Measurements from ENCODE around the gene NTRK2.

The NTRK2 gene

GRCh38 chr9:84780385-84780784, 110.9 kb downstream of the NTRK2 start:
- DNase-seq (ENCODE audit: low read depth in 2 of 2) = no peak

- no peak for DNase-seq (ENCODE audit: low read depth in 2 of 2)
Measured at GRCh38 chr9:84781458-84781857, 111.9 kb downstream of the NTRK2 start.

- DNase-seq (ENCODE audit: low read depth in 2 of 2) = no peak
Measured at GRCh38 chr9:84781931-84782866, 112.7 kb downstream of the NTRK2 start.

GRCh38 chr9:84785792-84786547, 116.4 kb downstream of the NTRK2 start:
- no peak for DNase-seq (ENCODE audit: low read depth in 2 of 2)

- DNase-seq (ENCODE audit: low read depth in 2 of 2) = no peak
Measured at GRCh38 chr9:84788803-84789462, 119.4 kb downstream of the NTRK2 start.

- no peak for DNase-seq (ENCODE audit: low read depth in 2 of 2)
Measured at GRCh38 chr9:84789463-84789830, 119.9 kb downstream of the NTRK2 start.

GRCh38 chr9:84791643-84792042, 122.1 kb downstream of the NTRK2 start:
- no peak for DNase-seq (ENCODE audit: low read depth in 2 of 2)

GRCh38 chr9:84793251-84793650, 123.7 kb downstream of the NTRK2 start:
- DNase-seq (ENCODE audit: low read depth in 2 of 2) = no peak

- no peak for DNase-seq (ENCODE audit: low read depth in 2 of 2)
Measured at GRCh38 chr9:84794981-84795637, 125.6 kb downstream of the NTRK2 start.

GRCh38 chr9:84796404-84796803, 126.9 kb downstream of the NTRK2 start:
- no peak for DNase-seq (ENCODE audit: low read depth in 2 of 2)

GRCh38 chr9:84799251-84799650, 129.7 kb downstream of the NTRK2 start:
- no peak for DNase-seq (ENCODE audit: low read depth in 2 of 2)

GRCh38 chr9:84804951-84805694, 135.6 kb downstream of the NTRK2 start:
- no peak for DNase-seq (ENCODE audit: low read depth in 2 of 2)

GRCh38 chr9:84807431-84807830, 137.9 kb downstream of the NTRK2 start:
- no peak for DNase-seq (ENCODE audit: low read depth in 2 of 2)

- DNase-seq (ENCODE audit: low read depth in 2 of 2) = no peak
Measured at GRCh38 chr9:84807870-84808390, 138.4 kb downstream of the NTRK2 start.

GRCh38 chr9:84808416-84808815, 138.9 kb downstream of the NTRK2 start:
- DNase-seq (ENCODE audit: low read depth in 2 of 2) = no peak

- no peak for DNase-seq (ENCODE audit: low read depth in 2 of 2)
Measured at GRCh38 chr9:84811072-84811750, 141.7 kb downstream of the NTRK2 start.

- no peak for DNase-seq (ENCODE audit: low read depth in 2 of 2)
Measured at GRCh38 chr9:84811751-84812074, 142.2 kb downstream of the NTRK2 start.

GRCh38 chr9:84812355-84812754, 142.8 kb downstream of the NTRK2 start:
- no peak for DNase-seq (ENCODE audit: low read depth in 2 of 2)

GRCh38 chr9:84812847-84813246, 143.3 kb downstream of the NTRK2 start:
- DNase-seq (ENCODE audit: low read depth in 2 of 2) = no peak

GRCh38 chr9:84815554-84815953, 146.0 kb downstream of the NTRK2 start:
- DNase-seq (ENCODE audit: low read depth in 2 of 2) = no peak

All from stimulated activated CD8-positive, alpha-beta memory T cell treated with anti-CD3 and anti-CD28 coated beads, Interleukin-2, amount 100 ng/mL, for 1 hour (primary cell).